Neural cell (in vitro differentiated cells): ENCODE data around the gene RABGAP1L.

Experiments
- EP300 ChIP-seq: fragments of 450-650 bp; conservative IDR thresholded peaks from 2 replicates; pipeline ENCODE4 v1.6.1; 2014; ENCODE audit warnings: antibody characterized with exemption, mild to moderate bottlenecking, moderate library complexity; ENCODE audit not compliant: poor library complexity, severe bottlenecking
- TF ChIP-seq, protein P1 (sequence below): IDR thresholded peaks from 2 replicates; pipeline ENCODE4 v1.6.1; 2012; ENCODE audit warnings: borderline replicate concordance

DNA sequence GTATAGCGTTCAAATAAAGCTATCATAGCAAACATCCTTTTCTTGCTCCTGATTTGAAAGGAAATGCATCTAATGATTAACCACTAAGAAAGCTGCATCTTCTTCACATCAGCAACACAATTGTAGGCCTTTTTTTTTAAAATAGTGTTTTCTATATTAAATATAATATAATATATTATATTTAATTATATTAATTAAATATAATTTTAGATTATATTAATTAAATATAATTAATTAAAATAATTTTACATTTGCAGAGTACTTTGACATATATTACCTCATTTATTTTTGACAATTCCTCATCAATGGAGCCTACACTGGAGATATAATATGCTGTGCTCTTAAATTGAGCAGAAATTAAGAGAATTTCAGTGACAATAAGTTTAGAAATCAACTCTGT is 481.5 kb downstream of the RABGAP1L start:
- TF ChIP-seq EP300, result no peak
- TF ChIP-seq, protein P1, sequence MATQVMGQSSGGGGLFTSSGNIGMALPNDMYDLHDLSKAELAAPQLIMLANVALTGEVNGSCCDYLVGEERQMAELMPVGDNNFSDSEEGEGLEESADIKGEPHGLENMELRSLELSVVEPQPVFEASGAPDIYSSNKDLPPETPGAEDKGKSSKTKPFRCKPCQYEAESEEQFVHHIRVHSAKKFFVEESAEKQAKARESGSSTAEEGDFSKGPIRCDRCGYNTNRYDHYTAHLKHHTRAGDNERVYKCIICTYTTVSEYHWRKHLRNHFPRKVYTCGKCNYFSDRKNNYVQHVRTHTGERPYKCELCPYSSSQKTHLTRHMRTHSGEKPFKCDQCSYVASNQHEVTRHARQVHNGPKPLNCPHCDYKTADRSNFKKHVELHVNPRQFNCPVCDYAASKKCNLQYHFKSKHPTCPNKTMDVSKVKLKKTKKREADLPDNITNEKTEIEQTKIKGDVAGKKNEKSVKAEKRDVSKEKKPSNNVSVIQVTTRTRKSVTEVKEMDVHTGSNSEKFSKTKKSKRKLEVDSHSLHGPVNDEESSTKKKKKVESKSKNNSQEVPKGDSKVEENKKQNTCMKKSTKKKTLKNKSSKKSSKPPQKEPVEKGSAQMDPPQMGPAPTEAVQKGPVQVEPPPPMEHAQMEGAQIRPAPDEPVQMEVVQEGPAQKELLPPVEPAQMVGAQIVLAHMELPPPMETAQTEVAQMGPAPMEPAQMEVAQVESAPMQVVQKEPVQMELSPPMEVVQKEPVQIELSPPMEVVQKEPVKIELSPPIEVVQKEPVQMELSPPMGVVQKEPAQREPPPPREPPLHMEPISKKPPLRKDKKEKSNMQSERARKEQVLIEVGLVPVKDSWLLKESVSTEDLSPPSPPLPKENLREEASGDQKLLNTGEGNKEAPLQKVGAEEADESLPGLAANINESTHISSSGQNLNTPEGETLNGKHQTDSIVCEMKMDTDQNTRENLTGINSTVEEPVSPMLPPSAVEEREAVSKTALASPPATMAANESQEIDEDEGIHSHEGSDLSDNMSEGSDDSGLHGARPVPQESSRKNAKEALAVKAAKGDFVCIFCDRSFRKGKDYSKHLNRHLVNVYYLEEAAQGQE, result no peak
